OCI-LY3 (cell line): Measurements from ENCODE around the gene S100P.

Experiments
- H2AFZ ChIP-seq: fragments of 200-600, 300-600 bp; shearing (Covaris generic); 2 replicates; pipeline ENCODE4 v1.6.0; 2014; ENCODE audit warnings: antibody characterized with exemption, low read depth, low read length
- H3K27ac ChIP-seq: fragments of 200-600, 300-600 bp; sonication (generic); 2 replicates; pipeline ENCODE4 v1.5.1; 2014; ENCODE audit warnings: mild to moderate bottlenecking, low read length, moderate library complexity, mixed read lengths
- H3K27me3 ChIP-seq: fragments of 200-600, 300-600 bp; sonication (generic); 2 replicates; pipeline ENCODE4 v1.6.1; 2014; ENCODE audit warnings: low read depth, low read length, mixed read lengths
- H3K36me3 ChIP-seq: fragments of 200-600, 300-600 bp; sonication (generic); replicated peaks from 2 replicates; pipeline ENCODE3; 2014; ENCODE audit warnings: low read depth, low read length, mixed read lengths
- H3K4me1 ChIP-seq: fragments of 300-600, 200-600 bp; sonication (generic); 2 replicates; pipeline ENCODE4 v1.6.1; 2014; ENCODE audit warnings: low read length, mixed read lengths
- H3K4me2 ChIP-seq: fragments of 200-600, 300-600 bp; sonication (generic); 2 replicates; pipeline ENCODE4 v1.6.1; 2014; ENCODE audit warnings: low read length, mixed read lengths
- H3K4me3 ChIP-seq: fragments of 300-600, 200-600 bp; sonication (generic); 2 replicates; pipeline ENCODE4 v1.5.1; 2014; ENCODE audit warnings: antibody characterized with exemption, mild to moderate bottlenecking, low read length, moderate library complexity
- H3K79me2 ChIP-seq: fragments of 300-600, 200-600 bp; shearing (Covaris generic); 2 replicates; pipeline ENCODE4 v1.6.1; 2014; ENCODE audit warnings: mild to moderate bottlenecking, low read length, mixed read lengths
- H3K9ac ChIP-seq: fragments of 300-600, 200-600 bp; shearing (Covaris generic); 2 replicates; pipeline ENCODE4 v1.6.0; 2014; ENCODE audit warnings: mild to moderate bottlenecking, low read length, moderate library complexity
- H3K9me3 ChIP-seq: fragments of 200-600, 300-600 bp; shearing (Covaris generic); 2 replicates; pipeline ENCODE4 v1.6.1; 2014; ENCODE audit warnings: low read length, mixed read lengths; ENCODE audit not compliant: insufficient read depth
- H4K20me1 ChIP-seq: fragments of 200-600, 300-600 bp; sonication (generic); 2 replicates; pipeline ENCODE4 v1.6.1; 2016; ENCODE audit warnings: low read length, mixed read lengths; ENCODE audit not compliant: insufficient read depth
- CTCF ChIP-seq: fragments of 200-600, 300-600 bp; sonication (generic); IDR thresholded peaks from 2 replicates; pipeline ENCODE4 v1.5.1; 2014; ENCODE audit warnings: antibody characterized with exemption, low read length, low read depth
- EZH2phosphoT487 ChIP-seq: fragments of 200-600 bp; shearing (Covaris generic); IDR thresholded peaks from 2 replicates; pipeline ENCODE4 v1.6.1; 2018; ENCODE audit warnings: antibody characterized with exemption, mixed run types, low read depth

The S100P gene

GRCh38 chr4:6742989-6743388 is 49.3 kb downstream of the S100P start:
- no peak overlapping the region for H3K27ac ChIP-seq
- TF ChIP-seq CTCF = peak; percentile 15; the same call in 1 of the 2 replicates
- TF ChIP-seq EZH2phosphoT487 = no peak
- no peaks in the 10 kb centered on the region; the same call in 1 of the 2 replicates for H3K27me3 ChIP-seq
- H3K4me1 ChIP-seq = no peaks in the 10 kb centered on the region
- H3K9ac ChIP-seq = no peak overlapping the region
- H3K36me3 ChIP-seq = no peaks in the 10 kb centered on the region
- no peak overlapping the region for H2AFZ ChIP-seq
- H3K4me3 ChIP-seq = no peak overlapping the region
- H3K79me2 ChIP-seq = no peaks in the 10 kb centered on the region
- no peaks in the 10 kb centered on the region for H3K9me3 ChIP-seq
- no peak overlapping the region for H3K4me2 ChIP-seq
- H4K20me1 ChIP-seq = no peaks in the 10 kb centered on the region
